Liver (tissue), 9 donors: ENCODE measurements around the gene NFILZ. TPM values are rescaled to one million over a fixed set of nuclear protein-coding genes. Genes with fewer than 3 reads are reported as not detected.

Experiments used
- DNase-seq: peaks from one replicate; pipeline ENCODE4 v3.0.0-alpha.2; 2017; ENCODE audit warnings: low spot score
- H3K27ac ChIP-seq, 2 donors: one replicate each; pipeline ENCODE4 v1.7.0; 2013; ENCODE audit warnings: inconsistent platforms in 2 of 2, low read length in 2 of 2, control low read depth in 1 of 2, low read depth in 1 of 2, mild to moderate bottlenecking in 1 of 2
- H3K27me3 ChIP-seq, 4 donors: one replicate each; pipeline versions ENCODE4 v1.6.1 to v1.7.0; 2013; ENCODE audit warnings: low read length in 3 of 4, inconsistent platforms in 1 of 4, mild to moderate bottlenecking in 1 of 4, moderate library complexity in 1 of 4; ENCODE audit not compliant: control insufficient read depth in 4 of 4, insufficient read depth in 4 of 4
- H3K36me3 ChIP-seq, 4 donors: one replicate each; pipeline versions ENCODE4 v1.6.1 to v1.7.0; 2013; ENCODE audit warnings: low read length in 3 of 4, mild to moderate bottlenecking in 3 of 4, low read depth in 1 of 4, moderate library complexity in 1 of 4; ENCODE audit not compliant: control insufficient read depth in 4 of 4, insufficient read depth in 3 of 4
- H3K4me1 ChIP-seq, 4 donors: one replicate each; pipeline versions ENCODE4 v1.6.1 to v1.7.0; 2013; ENCODE audit warnings: low read length in 3 of 4, mild to moderate bottlenecking in 3 of 4, moderate library complexity in 1 of 4; ENCODE audit not compliant: control insufficient read depth in 4 of 4, insufficient read depth in 4 of 4
- H3K4me3 ChIP-seq, 3 donors: one replicate each; pipeline versions ENCODE4 v1.6.1 to v1.7.0; 2013; ENCODE audit warnings: low read length in 3 of 3, control low read depth in 1 of 3, low read depth in 1 of 3, mild to moderate bottlenecking in 1 of 3
- H3K9ac ChIP-seq, 2 donors: one replicate each; pipeline ENCODE4 v1.7.0; 2013; ENCODE audit warnings: low read length in 2 of 2, mild to moderate bottlenecking in 2 of 2, moderate library complexity in 2 of 2, control low read depth in 1 of 2, low read depth in 1 of 2
- H3K9me3 ChIP-seq, 4 donors: one replicate each; pipeline versions ENCODE4 v1.6.1 to v1.7.0; 2013; ENCODE audit warnings: low read length in 3 of 4; ENCODE audit not compliant: control insufficient read depth in 4 of 4
- CTCF ChIP-seq: fragments of 150-350 bp; IDR thresholded peaks from 2 replicates; pipeline ENCODE4 v1.5.1; 2017; ENCODE audit warnings: improper control_type of control experiment, low read depth, low read length; ENCODE audit not compliant: missing input control
- EGR1 ChIP-seq, 2 donors: IDR thresholded peaks; 2 replicates each; pipeline ENCODE4 v1.6.1; 2016 to 2018; ENCODE audit warnings: antibody characterized with exemption in 2 of 2, low read depth in 2 of 2
- FOXA1 ChIP-seq: IDR thresholded peaks from 2 replicates; pipeline ENCODE4 v1.6.1; 2016; ENCODE audit warnings: antibody characterized with exemption
- FOXA2 ChIP-seq: IDR thresholded peaks from 2 replicates; pipeline ENCODE4 v1.6.1; 2016; ENCODE audit warnings: antibody characterized with exemption
- GABPA ChIP-seq, 2 donors: IDR thresholded peaks in 1 of 2; conservative IDR thresholded peaks in 1 of 2; 2 replicates each; pipeline ENCODE4 v1.6.1; 2016; ENCODE audit warnings: antibody characterized with exemption in 2 of 2, mild to moderate bottlenecking in 1 of 2, moderate library complexity in 1 of 2
- HNF4A ChIP-seq, 2 donors: conservative IDR thresholded peaks; 2 replicates each; pipeline ENCODE4 v1.6.1; 2016; ENCODE audit warnings: antibody characterized with exemption in 2 of 2, mild to moderate bottlenecking in 2 of 2
- HNF4G ChIP-seq: IDR thresholded peaks from 2 replicates; pipeline ENCODE4 v1.6.1; 2016; ENCODE audit warnings: antibody characterized with exemption
- JUND ChIP-seq, 2 donors: IDR thresholded peaks; 2 replicates each; pipeline ENCODE4 v1.6.1; 2016; ENCODE audit warnings: antibody characterized with exemption in 2 of 2
- MAX ChIP-seq: IDR thresholded peaks from 2 replicates; pipeline ENCODE4 v1.6.1; 2016; ENCODE audit warnings: antibody characterized with exemption
- NR2F2 ChIP-seq: IDR thresholded peaks from 2 replicates; pipeline ENCODE4 v1.6.1; 2016; ENCODE audit warnings: antibody characterized with exemption
- RAD21 ChIP-seq, 2 donors: IDR thresholded peaks; 2 replicates each; pipeline ENCODE4 v1.6.1; 2016; ENCODE audit warnings: antibody characterized with exemption in 2 of 2, mild to moderate bottlenecking in 2 of 2
- REST ChIP-seq: IDR thresholded peaks from 2 replicates; pipeline ENCODE4 v1.6.1; 2016; ENCODE audit warnings: antibody characterized with exemption, mild to moderate bottlenecking
- RXRA ChIP-seq, 2 donors: IDR thresholded peaks; 2 replicates each; pipeline ENCODE4 v1.6.1; 2017 to 2018; ENCODE audit warnings: antibody characterized with exemption in 2 of 2, mild to moderate bottlenecking in 1 of 2
- SP1 ChIP-seq: IDR thresholded peaks from 2 replicates; pipeline ENCODE4 v1.6.1; 2018; ENCODE audit warnings: antibody characterized with exemption, mild to moderate bottlenecking
- TAF1 ChIP-seq: conservative IDR thresholded peaks from 2 replicates; pipeline ENCODE4 v1.6.1; 2016; ENCODE audit warnings: antibody characterized with exemption, mild to moderate bottlenecking
- YY1 ChIP-seq: IDR thresholded peaks from 2 replicates; pipeline ENCODE4 v1.6.1; 2016; ENCODE audit warnings: antibody characterized with exemption, mild to moderate bottlenecking
- ZBTB33 ChIP-seq: IDR thresholded peaks from 2 replicates; pipeline ENCODE4 v1.6.1; 2016; ENCODE audit warnings: antibody characterized with exemption
- WGBS: extraction: QIAGEN DNeasy Blood & Tissue Kit; methylation state at CpG from one replicate; pipeline ENCODE4 v1.1.7; 2013; 5-methylcytosine and 5-hydroxymethylcytosine counted together
- polyA plus RNA-seq, 2 donors: library from polyadenylated mRNA; stranded (reverse) in 1 of 2; unstranded in 1 of 2; fragments of 200-250 nt in 1 of 2; fragments of >200 nt in 1 of 2; fragmentation: Nextera tagmentation in 1 of 2; extraction: Ambion mirVana in 1 of 2; gene quantifications; one replicate each; pipeline versions ENCODE4 v1.2.1 to v1.2.3, GENCODE V29; 2013 to 2015
- total RNA-seq, 2 donors: library from RNA; depleted of rRNA; stranded (reverse); fragments of >200 nt; gene quantifications; one replicate each; pipeline ENCODE4 v1.2.3, GENCODE V29; 2014
- TF ChIP-seq, protein P1 (sequence below): IDR thresholded peaks from 2 replicates; pipeline ENCODE4 v1.6.1; 2016; ENCODE audit warnings: antibody characterized with exemption
- donor health status: healthy.
- donor health status: healthy.
- donor health status: healthy.
- donor health status: healthy.
- donor health status: healthy.

NFILZ gene
- total and polyA plus RNA-seq, 4 donors = not detected

DNA sequence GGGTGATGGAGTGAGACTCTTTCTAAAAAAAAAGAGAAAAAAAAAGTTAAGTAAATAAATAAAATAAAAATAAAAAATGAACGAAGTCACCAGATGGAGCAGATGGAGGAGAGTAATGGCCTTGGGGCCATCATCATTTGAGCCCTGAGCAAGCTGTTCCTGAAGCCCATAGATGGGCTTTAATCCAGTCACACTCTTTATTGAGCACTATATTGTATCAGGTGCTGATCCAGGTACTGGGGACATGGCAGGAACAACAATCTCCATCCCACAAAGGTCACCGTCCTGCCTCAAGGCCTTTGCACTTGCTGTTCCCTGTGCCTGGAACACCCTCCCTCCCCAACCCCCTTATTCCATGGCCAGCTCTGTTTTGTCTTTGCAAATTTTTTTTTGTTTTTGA is 16.0 kb upstream of the NFILZ start (continued):
- TF ChIP-seq REST (no peak), JUND (IDR thresholded peaks at IDR 0.05) (no peak)
- TF ChIP-seq, protein P1, sequence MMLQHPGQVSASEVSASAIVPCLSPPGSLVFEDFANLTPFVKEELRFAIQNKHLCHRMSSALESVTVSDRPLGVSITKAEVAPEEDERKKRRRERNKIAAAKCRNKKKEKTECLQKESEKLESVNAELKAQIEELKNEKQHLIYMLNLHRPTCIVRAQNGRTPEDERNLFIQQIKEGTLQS = no peak

DNA sequence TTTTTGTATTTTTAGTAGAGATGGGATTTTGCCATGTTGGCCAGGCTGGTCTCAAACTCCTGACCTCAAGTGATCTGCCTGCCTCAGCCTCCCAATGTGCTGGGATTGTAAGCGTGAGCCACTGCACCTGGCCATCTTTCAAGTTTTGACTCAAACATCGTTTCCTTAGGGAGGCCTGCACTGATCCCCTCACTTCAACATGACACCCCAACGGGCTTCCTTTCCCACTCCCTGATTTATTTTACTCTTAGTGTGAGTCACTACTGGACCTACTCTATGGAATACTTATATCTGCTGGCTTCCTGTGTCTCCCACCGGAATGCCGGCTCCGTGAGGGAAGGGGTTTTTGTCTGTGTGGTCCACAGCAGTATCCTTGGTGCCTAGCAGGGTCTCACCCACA is 15.4 kb upstream of the NFILZ start:
- Histone ChIP-seq H3K4me3 (no peak overlapping the region), H3K4me1 (peaks cover 0 to 10% (median 4%) of the 10 kb centered on the region in 4 donors), H3K27ac (no peak overlapping the region), H3K9me3 (no peaks in the 10 kb centered on the region), H3K36me3 (no peaks in the 10 kb centered on the region), H3K9ac (no peak overlapping the region), H3K27me3 (no peaks in the 10 kb centered on the region)
- no peak for TF ChIP-seq TAF1
- no peak for TF ChIP-seq JUND (IDR thresholded peaks at IDR 0.05)
- TF ChIP-seq HNF4G = no peak
- no peak for TF ChIP-seq NR2F2
- TF ChIP-seq ZBTB33 = no peak
- TF ChIP-seq RAD21 (IDR thresholded peaks at IDR 0.05) = no peak
- no peak for TF ChIP-seq CTCF
- TF ChIP-seq YY1 = no peak
- TF ChIP-seq HNF4A (conservative IDR thresholded peaks at IDR 0.05) = no peak
- TF ChIP-seq REST = no peak
- TF ChIP-seq SP1 = no peak
- no peak for TF ChIP-seq EGR1 (IDR thresholded peaks at IDR 0.05; ENCODE audit: low read depth in 2 of 2)
- TF ChIP-seq MAX = no peak
- TF ChIP-seq, protein P1 = no peak
- TF ChIP-seq GABPA (IDR thresholded peaks at IDR 0.05 in 1 of 2, conservative IDR thresholded peaks at IDR 0.05 in 1 of 2) = no peak
- TF ChIP-seq FOXA2 = no peak
- TF ChIP-seq FOXA1 = no peak
- TF ChIP-seq RXRA (IDR thresholded peaks at IDR 0.05) = no peak
- no peak for DNase-seq
- WGBS = 61% methylated on average over 6 of the region's 6 CpGs
